ENCODE results near the gene MSANTD1.

DNA sequence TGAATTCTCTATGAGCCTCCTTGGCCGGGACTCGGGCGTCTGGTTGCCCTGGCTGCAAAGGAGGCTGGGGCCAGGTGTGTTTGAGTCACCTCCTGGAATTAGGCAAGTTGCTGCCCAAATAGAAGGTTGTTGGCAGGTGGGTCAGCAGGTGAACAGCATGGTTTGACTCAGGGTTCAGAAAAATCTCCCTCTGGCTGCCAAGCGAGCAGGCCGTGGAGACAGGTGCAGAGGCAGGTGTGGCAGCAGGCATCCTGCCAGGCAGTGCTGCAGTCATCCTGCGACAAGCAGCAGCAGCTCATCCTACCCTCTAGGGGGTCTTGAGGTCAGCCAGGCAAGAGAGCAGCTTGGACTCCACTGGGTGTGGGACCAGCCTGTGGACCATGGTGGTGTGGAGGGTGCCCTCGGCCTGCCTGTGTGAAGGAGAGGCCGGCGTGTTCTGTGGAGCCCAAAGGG lies 8.2 kb downstream of the MSANTD1 start:
- TF ChIP-seq, protein P1, sequence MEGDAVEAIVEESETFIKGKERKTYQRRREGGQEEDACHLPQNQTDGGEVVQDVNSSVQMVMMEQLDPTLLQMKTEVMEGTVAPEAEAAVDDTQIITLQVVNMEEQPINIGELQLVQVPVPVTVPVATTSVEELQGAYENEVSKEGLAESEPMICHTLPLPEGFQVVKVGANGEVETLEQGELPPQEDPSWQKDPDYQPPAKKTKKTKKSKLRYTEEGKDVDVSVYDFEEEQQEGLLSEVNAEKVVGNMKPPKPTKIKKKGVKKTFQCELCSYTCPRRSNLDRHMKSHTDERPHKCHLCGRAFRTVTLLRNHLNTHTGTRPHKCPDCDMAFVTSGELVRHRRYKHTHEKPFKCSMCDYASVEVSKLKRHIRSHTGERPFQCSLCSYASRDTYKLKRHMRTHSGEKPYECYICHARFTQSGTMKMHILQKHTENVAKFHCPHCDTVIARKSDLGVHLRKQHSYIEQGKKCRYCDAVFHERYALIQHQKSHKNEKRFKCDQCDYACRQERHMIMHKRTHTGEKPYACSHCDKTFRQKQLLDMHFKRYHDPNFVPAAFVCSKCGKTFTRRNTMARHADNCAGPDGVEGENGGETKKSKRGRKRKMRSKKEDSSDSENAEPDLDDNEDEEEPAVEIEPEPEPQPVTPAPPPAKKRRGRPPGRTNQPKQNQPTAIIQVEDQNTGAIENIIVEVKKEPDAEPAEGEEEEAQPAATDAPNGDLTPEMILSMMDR (IDR thresholded peaks at IDR 0.05) = no peak
- TF ChIP-seq POLR2A (IDR thresholded peaks at IDR 0.05) = no peak
- no peak for TF ChIP-seq EP300 (IDR thresholded peaks at IDR 0.05)

Data from ovary (tissue), 3 donors.